ENCODE data around the gene C6orf58.
"Not testable (repeated sequence)": the region's sequence is repeated elsewhere in the genome, so short reads cannot be mapped to it uniquely, and the experiment has no call there.

C6orf58 gene

DNA sequence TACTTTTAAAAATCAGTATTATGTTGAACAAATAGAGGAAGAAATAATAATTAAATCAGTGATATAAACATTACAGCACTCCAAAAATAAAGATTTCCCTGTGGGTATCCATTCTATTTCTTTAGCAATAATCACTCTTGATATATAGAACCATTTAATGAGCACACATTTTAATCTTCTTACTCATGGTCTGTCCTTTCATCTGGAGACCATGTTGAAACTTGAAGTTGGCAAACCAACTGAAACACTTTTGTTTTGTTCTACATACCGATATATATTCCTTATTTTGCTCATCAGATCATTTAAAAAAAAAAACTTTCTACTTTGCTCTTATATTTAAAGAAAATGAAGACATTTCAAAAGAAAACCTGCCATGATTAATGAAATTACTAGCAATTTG lies 13.4 kb downstream of the C6orf58 start:
- no peak for DNase-seq (ENCODE audit: low read depth in 2 of 2)

DNA sequence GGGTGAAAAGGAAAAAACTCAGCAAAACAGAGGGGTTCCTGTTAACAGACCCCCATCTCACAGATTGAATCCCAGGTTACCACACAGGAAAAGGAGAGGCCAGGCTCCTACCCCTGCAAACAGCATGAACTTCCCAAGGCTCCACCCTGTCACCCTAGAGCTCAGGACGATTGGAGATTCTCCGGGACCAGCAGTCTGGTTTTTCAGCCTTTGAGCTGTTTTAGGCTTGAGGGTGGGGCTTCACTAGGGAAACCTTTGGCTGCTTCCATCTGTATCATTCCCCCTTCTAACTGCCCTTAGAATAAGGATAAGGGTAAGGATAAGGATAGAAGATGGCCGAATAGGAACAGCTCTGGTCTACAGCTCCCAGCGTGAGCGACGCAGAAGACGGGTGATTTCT lies 16.0 kb downstream of the C6orf58 start:
- no peak for DNase-seq (ENCODE audit: low read depth in 2 of 2)

DNA sequence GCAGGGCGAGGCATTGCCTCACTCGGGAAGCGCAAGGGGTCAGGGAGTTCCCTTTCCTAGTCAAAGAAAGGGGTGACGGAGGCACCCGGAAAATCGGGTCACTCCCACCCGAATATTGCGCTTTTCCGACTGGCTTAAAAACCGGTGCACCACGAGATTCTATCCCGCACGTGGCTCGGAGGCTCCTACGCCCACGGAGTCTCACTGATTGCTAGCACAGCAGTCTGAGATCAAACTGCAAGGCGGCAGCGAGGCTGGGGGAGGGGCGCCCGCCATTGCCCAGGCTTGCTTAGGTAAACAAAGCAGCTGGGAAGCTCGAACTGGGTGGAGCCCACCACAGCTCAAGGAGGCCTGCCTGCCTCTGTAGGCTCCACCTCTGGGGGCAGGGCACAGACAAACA lies 16.5 kb downstream of the C6orf58 start:
- DNase-seq (ENCODE audit: low read depth in 2 of 2), result not testable (repeated sequence)

DNA sequence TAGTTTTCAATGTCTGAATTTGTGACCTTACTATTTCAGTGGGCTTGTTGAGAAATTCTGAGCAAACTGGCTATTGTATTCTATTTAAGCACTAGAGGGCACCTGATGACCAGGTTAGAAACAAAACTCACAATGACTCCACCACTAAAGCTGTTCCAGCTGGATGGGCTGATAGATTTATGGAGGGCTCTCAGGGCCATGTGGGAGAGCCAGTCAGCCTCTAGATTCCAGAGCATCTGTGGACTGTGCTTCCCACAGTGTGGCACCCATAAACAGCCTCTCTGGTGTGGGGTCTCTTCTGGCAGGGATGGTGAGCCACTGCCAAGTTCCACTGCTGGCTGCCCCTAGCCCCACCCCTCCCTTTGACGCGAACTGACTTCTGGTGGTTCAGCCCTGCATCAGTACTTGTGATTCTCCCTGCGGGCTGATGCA lies 29.2 kb downstream of the C6orf58 start:
- DNase-seq (ENCODE audit: low read depth in 2 of 2), result no peak

DNA sequence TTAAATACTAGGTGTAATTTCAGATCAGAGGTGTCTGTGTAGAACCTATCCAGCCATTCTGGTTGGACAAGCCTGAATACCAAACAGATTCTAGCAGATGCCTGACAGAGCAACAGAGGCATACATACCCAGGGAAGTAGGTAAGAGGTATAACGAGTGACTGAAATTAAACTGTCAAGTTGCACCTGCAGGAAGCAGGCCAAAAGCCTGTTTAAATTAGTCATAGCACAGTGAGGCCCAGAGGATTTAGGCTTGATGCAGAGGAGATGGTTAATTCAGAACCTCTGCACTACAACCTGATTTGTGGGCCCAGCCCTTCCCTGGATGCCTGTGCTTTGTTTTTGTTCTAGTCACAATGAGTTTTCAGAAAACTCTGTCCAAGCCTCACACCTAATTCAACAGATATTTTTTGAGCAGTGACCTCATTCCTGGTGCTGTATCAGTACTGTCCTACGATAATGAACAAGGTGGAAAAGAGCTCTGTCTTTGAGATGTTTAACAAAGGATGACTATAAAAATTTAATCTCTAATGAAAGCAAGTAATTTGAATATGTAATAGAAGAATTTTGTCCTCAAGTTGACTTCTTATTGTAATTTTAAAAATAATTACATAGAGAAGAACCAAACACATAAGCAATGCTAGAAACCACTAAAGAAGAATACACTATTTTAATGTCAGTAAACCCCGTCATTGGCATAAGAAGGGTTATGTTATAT lies 31.7 kb downstream of the C6orf58 start:
- no peak for DNase-seq (ENCODE audit: low read depth in 2 of 2)

DNA sequence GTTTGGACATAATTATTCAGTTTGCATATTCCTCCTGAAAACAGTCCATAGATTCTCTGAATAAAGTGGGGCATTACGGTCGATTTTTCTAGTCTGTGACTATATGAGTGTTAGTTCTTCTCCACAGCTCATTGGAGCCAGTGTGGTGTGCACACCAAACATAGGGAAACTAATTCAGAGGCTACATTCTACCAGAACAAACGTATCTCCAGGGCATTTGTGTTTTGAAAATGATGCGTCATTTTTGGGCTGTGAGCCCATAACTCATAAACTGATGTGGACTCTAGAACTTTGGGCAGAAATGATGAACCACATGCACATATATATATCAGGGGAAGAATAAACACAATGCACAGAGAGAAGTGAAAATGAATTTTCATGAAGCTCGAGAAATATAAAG lies 41.8 kb downstream of the C6orf58 start:
- DNase-seq (ENCODE audit: low read depth in 2 of 2), result no peak

DNA sequence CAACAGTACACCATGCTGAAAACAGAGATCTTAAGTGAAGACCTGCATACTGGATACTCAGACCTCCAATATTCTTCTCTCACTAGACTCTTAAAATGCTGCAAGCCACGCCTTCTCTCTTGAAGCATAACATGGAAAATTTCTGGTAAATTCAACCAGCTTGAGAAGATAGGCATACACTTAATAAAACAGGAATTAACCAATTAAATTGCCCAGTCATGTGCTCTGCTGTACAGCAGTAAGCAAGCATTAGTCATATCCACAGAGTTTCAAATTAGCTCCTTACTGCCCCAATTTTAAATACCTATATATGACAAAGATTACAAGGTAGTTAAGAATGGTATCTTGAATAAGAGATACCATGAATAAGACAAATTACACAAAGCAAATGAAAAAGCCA lies 53.8 kb downstream of the C6orf58 start:
- DNase-seq (ENCODE audit: low read depth in 2 of 2), result no peak

DNA sequence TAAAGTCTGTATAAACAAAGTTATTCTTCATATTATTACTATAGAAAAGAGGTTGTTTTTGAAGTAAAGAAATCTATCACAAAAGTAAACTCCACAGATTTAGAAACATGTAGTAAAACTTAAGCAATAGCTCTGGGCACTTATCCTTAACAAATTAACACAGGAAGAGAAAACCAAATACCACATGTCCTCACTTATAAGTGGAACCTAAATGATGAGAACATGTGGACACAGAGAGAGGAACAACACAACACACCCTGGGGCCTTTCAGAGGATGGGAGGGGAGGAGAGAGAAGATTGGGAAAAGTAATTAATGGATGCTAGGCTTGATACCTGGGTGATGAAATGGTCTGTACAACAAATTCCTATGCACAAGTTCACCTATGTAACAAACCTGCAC lies 57.2 kb downstream of the C6orf58 start:
- no peak for DNase-seq (ENCODE audit: low read depth in 2 of 2)

DNA sequence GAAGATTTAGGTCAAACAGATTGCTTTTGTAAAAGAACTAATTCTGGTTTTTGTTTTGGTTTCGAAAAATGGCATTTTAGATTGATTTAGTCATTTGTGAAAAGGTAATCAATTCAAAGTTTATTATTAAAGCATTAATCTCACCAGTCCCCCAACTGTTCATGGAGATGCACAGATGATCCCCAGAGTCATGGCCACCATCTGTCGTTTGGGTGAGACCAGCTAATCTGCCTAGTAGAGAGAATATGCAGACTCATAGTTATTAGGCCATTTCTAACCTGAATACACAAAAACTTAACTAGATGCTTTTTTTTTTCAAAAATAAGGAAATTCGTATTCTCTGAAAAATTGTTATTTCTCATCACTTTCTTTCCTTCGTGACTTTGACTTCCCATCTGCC lies 58.1 kb downstream of the C6orf58 start:
- no peak for DNase-seq (ENCODE audit: low read depth in 2 of 2)

DNA sequence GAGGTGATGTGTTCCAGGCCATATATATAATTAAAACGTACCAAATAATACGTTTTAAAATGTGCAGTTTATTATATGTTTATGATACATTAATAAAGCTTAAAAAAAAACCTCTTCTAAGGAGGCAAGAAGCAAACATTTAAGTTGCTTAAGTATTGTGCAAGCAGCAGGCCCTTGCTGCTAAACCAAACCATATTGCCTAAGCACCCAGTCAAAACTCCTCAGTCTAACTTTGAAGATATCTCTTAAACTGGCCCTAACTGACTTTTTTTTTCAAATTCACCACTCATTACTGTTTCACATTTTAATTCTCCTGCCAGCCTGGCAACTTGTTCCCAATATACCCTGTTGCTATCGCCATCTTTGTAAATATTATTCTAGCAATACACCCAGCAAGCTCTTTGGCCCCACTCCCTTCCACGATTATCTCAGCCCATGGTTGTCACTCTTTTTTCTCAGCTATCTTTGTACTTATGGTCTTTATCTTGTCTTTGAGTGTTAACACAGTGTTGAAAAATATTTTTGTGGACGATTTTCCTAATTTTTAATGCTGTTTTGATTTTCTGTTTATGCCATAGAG lies 60.9 kb downstream of the C6orf58 start:
- DNase-seq (ENCODE audit: low read depth in 2 of 2), result no peak

All from stimulated activated CD8-positive, alpha-beta memory T cell treated with anti-CD3 and anti-CD28 coated beads, Interleukin-15, amount 100 ng/mL, for 4 hours (primary cell).